Ascending aorta (tissue), 2 donors: Measurements from ENCODE around the gene KRTAP4-9. TPM values are rescaled to one million over a fixed set of nuclear protein-coding genes. Genes with fewer than 3 reads are reported as not detected.
"Not testable (repeated sequence)": the region's sequence is repeated elsewhere in the genome, so short reads cannot be mapped to it uniquely, and the experiment has no call there.

ENCODE experiments used
- DNase-seq, 2 donors: peaks; one replicate each; pipeline ENCODE4 v3.0.0-alpha.2; 2019; ENCODE audit warnings: low spot score in 2 of 2
- H3K27ac ChIP-seq, 2 donors: fragments of 200-600 bp; sonication (generic); one replicate each; pipeline ENCODE4 v1.5.1; 2016 to 2017; ENCODE audit warnings: mild to moderate bottlenecking in 1 of 2
- H3K27me3 ChIP-seq: fragments of 200-600 bp; sonication (generic); one replicate; pipeline ENCODE4 v1.5.1; 2017
- H3K36me3 ChIP-seq, 2 donors: fragments of 200-600 bp; sonication (generic); one replicate each; pipeline ENCODE4 v1.5.1; 2016
- H3K4me1 ChIP-seq, 2 donors: fragments of 200-600 bp; sonication (generic); one replicate each; pipeline ENCODE4 v1.5.1; 2016 to 2017; ENCODE audit warnings: mild to moderate bottlenecking in 1 of 2
- H3K4me3 ChIP-seq, 2 donors: fragments of 200-600 bp; sonication (generic); one replicate each; pipeline ENCODE4 v1.5.1; 2016 to 2017; ENCODE audit warnings: mild to moderate bottlenecking in 1 of 2
- H3K9me3 ChIP-seq, 2 donors: fragments of 200-600 bp; sonication (generic); one replicate each; pipeline ENCODE4 v1.5.1; 2016
- intact Hi-C: fragments of 100-400 bp; cut with DNase I; formaldehyde crosslinking; loops from one replicate; pipeline ENCODE4 v1.15.1; 2023
- total RNA-seq: library from RNA; depleted of rRNA; stranded (reverse); fragments of >200 nt; gene quantifications from one replicate; pipeline ENCODE4 v1.1.0, GENCODE V29; 2016
- TF ChIP-seq, protein P1 (sequence below), 3 experiments: fragments of 200-600 bp in 2 of 3; fragments of 450-650 bp in 1 of 3; sonication (generic) in 2 of 3; IDR thresholded peaks; one replicate each; pipeline ENCODE4 v1.5.1; 2016 to 2019; ENCODE audit warnings: antibody characterized with exemption in 3 of 3, mild to moderate bottlenecking in 1 of 3, moderate library complexity in 1 of 3

Gene KRTAP4-9
- total RNA-seq, 1 donor from 2014 or later = not detected

DNA sequence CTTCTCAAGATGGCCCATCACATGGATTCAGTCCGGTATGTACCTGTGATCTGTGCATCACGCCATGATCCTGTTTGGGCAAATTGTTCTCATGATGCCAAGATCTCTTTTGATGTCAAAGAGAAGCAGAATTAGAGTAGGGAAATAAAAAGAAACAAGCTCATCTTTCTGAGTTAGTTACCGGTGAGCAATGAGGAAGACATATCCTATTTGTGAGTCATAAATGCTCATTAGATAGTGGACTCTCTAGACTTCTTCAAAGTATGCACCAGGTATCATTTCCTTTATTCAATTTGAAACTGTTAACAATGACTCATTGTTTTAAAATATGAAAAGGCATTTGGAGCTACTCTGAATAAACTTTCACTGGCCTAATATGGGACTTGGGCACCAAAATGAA, 26.8 kb downstream of the KRTAP4-9 start:
- intact Hi-C loops = no loop called here
- H3K27ac ChIP-seq = no peak overlapping the region
- TF ChIP-seq, protein P1, sequence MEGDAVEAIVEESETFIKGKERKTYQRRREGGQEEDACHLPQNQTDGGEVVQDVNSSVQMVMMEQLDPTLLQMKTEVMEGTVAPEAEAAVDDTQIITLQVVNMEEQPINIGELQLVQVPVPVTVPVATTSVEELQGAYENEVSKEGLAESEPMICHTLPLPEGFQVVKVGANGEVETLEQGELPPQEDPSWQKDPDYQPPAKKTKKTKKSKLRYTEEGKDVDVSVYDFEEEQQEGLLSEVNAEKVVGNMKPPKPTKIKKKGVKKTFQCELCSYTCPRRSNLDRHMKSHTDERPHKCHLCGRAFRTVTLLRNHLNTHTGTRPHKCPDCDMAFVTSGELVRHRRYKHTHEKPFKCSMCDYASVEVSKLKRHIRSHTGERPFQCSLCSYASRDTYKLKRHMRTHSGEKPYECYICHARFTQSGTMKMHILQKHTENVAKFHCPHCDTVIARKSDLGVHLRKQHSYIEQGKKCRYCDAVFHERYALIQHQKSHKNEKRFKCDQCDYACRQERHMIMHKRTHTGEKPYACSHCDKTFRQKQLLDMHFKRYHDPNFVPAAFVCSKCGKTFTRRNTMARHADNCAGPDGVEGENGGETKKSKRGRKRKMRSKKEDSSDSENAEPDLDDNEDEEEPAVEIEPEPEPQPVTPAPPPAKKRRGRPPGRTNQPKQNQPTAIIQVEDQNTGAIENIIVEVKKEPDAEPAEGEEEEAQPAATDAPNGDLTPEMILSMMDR (IDR thresholded peaks at IDR 0.05) = no peak

DNA sequence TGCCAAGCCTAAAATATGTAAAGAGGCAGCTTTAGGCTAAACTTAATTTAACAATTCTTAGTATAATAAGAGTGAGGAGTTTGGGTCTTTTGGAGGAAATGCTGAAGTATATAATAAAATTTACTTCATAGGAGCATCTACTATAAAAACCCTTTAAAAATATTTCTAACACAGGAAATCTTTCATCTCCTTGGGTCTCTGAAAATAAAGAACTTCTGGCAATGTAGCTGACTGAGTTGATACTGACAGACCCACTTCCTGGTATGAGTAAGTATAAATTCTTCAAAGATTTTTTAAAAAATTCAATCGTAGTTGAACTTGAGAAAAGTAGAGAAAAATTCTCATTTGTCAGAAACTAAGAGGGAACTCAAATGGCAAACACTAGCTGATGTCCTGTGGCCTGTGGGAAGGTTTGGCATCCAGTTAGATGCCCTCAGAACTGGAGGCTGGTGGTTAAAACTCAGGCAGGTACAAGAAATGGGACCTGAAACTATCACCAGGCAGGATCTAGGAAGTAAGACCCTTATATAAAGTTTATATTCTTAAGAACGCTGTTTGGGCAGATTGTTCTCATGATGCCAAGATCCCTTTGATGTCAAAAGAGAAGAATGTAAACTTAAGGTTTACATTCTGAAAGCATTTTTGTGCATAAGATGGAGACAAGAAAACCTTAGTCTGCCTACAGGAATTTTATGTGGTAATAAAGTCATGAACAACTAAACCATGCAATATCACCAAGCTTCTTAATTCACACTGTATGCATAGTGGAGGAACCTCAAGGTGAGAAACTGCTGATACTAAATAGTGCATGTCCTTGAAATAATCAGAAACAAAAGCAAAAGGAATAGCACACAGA, 28.9 kb downstream of the KRTAP4-9 start:
- peaks cover 0 to 10% of the 10 kb centered on the region in 2 donors for H3K9me3 ChIP-seq
- TF ChIP-seq, protein P1 (IDR thresholded peaks at IDR 0.05) = no peak
- intact Hi-C loops = no loop called here
- no peak overlapping the region for H3K4me3 ChIP-seq
- no peaks in the 10 kb centered on the region for H3K27me3 ChIP-seq
- no peaks in the 10 kb centered on the region for H3K4me1 ChIP-seq
- DNase-seq = no peak
- no peak overlapping the region for H3K27ac ChIP-seq
- H3K36me3 ChIP-seq = no peaks in the 10 kb centered on the region

More for the DNA sequence above, 26.8 kb downstream of the KRTAP4-9 start:
- H3K9me3 ChIP-seq = peaks cover 0 to 7% of the 10 kb centered on the region in 2 donors
- H3K4me3 ChIP-seq = no peak overlapping the region
- H3K27me3 ChIP-seq = no peaks in the 10 kb centered on the region
- no peaks in the 10 kb centered on the region for H3K36me3 ChIP-seq
- DNase-seq = no peak
- no peaks in the 10 kb centered on the region for H3K4me1 ChIP-seq

DNA sequence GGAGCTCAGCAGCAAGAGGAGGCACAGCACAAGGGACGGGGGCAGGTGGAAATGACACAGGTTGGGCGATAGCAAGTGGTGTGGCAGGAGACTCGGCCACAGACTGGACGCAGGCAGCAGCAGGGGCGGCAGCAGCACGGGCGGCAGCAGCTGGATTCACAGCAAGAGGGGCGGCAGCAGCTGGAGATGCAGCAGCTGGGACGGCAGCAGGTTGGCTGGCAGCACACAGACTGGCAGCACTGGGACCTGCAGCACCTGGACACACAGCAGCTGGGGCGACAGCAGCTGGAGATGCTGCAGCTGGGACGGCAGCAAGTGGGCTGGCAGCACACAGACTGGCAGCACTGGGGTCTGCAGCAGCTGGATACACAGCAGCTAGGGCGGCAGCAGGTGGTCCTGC, 34.7 kb downstream of the KRTAP4-9 start:
- H3K27me3 ChIP-seq, DNase-seq, H3K27ac ChIP-seq, H3K36me3 ChIP-seq, H3K4me3 ChIP-seq, H3K4me1 ChIP-seq, intact Hi-C loops, H3K9me3 ChIP-seq: not testable (repeated sequence)

DNA sequence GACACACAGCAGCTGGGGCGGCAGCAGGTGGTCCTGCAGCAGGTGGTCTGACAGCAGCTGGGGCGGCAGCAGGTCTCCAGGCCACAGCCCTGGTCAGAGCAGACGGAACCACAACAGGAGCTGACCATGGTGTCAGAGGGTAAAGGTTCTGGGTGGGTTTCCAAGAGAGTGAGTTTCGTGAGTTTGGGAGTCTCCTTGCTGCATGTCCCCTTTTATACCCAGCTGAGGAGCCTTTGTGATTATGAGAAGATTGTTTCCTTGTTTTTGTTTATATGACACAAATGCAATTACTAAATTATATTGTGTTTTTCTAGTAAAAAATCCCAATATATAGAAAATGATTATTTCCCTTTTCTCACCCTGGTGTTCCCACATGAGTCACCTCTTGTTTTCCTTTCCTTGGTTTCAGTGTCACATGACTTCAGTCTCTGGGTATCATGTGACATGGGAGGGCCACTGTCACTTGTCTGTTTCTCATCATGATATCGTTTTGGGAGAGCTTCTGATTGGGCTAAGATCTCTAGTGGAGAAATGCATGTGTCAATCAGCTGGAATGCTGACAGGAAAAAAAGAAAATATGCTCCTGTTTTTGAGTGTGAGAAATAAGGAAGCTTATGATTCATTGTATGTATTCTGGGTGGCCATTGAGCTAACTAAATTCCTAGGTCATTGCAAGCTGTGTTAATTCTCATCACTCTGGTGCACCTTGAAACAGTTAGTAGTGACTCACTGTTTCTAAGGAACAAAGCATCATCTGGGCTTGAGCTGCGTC, 35.4 kb downstream of the KRTAP4-9 start, which contains the start of gene KRTAP4-6:
Gene KRTAP4-6, minus strand, starts transcription at position 185 of the 772 bp plus-strand sequence. Its CDS starts 57 bp downstream, at position 128.
- intact Hi-C loops = no loop called here
- H3K4me3 ChIP-seq = no peak within 1 kb of the TSS
- H3K36me3 ChIP-seq = no peaks in the 10 kb centered on the region
- DNase-seq = no peak
- peaks cover 3% of the 10 kb centered on the region in 2 donors for H3K9me3 ChIP-seq
- H3K27ac ChIP-seq = no peak within 1 kb of the TSS
- no peaks in the 10 kb centered on the region for H3K4me1 ChIP-seq
- H3K27me3 ChIP-seq = no peaks in the 10 kb centered on the region
- TF ChIP-seq, protein P1 (IDR thresholded peaks at IDR 0.05) = no peak

DNA sequence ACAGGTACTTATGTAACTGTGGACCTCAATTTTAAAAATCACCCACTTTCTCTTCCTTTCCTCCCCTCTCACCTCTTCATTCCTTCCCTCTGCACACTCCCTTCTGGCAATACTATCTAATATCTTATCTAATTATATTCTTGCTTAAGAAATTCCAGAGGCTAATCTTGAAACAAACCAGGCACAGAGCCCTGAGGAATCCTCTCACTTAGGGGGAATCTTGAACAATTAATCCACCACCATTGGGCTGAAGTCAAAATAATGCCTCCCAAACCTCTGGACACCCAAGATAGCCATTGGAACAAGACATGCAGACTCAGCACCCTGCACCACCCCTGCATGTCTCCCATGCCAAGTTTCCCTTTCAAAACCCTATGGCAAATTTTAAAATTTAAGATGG, 36.2 kb downstream of the KRTAP4-9 start:
- peaks cover 3% of the 10 kb centered on the region in 2 donors for H3K9me3 ChIP-seq
- no peak overlapping the region for H3K27ac ChIP-seq
- TF ChIP-seq, protein P1 (IDR thresholded peaks at IDR 0.05) = no peak
- intact Hi-C loops = no loop called here
- DNase-seq = no peak
- H3K4me3 ChIP-seq = no peak overlapping the region
- no peaks in the 10 kb centered on the region for H3K4me1 ChIP-seq
- H3K27me3 ChIP-seq = no peaks in the 10 kb centered on the region
- no peaks in the 10 kb centered on the region for H3K36me3 ChIP-seq

DNA sequence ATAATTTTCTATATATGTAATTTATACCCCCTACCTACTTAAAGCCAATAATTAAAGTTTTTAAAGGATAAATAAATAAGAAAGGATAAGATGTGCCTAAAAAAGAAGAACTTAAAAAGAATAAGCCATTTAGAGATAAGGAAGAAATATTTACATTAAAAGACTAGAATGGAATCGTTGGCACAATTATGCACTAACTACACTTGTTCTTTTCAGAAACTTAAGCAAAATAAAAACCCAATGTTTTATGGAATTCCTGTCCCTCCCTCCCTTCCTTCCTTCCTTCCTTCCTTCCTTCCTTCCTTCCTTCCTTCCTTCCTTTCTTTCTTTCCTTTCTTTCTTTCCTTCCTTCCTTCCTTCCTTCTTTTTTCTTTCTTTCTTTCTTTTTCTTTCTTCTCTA, 39.7 kb downstream of the KRTAP4-9 start:
- H3K36me3 ChIP-seq = no peaks in the 10 kb centered on the region
- TF ChIP-seq, protein P1 (IDR thresholded peaks at IDR 0.05) = no peak
- no peak overlapping the region for H3K4me3 ChIP-seq
- DNase-seq = no peak
- H3K27me3 ChIP-seq = no peaks in the 10 kb centered on the region
- no peaks in the 10 kb centered on the region for H3K4me1 ChIP-seq
- intact Hi-C loops = no loop called here
- peaks cover 0 to 3% of the 10 kb centered on the region in 2 donors for H3K9me3 ChIP-seq
- H3K27ac ChIP-seq = no peak overlapping the region
